HEK293 (cell line): ENCODE data around the gene ERCC1.

Source experiments
- HOXA7 ChIP-seq: sonication (generic); formaldehyde crosslinking; IDR thresholded peaks from 2 replicates; pipeline ENCODE4 v1.8.1; 2022; ENCODE audit warnings: missing genetic modification reagents, borderline replicate concordance
- IKZF3 ChIP-seq: fragments of 450-650 bp; IDR thresholded peaks from 2 replicates; pipeline ENCODE4 v1.5.0; 2018; ENCODE audit warnings: missing biosample characterization, mild to moderate bottlenecking, missing genetic modification characterization, moderate library complexity
- KLF1 ChIP-seq: fragments of 450-650 bp; formaldehyde crosslinking; IDR thresholded peaks from 2 replicates; pipeline ENCODE4 v1.5.1; 2016; ENCODE audit warnings: missing biosample characterization, missing genetic modification characterization
- KLF16 ChIP-seq: fragments of 450-650 bp; formaldehyde crosslinking; IDR thresholded peaks from 2 replicates; pipeline ENCODE4 v1.5.1; 2017; ENCODE audit warnings: missing biosample characterization, missing genetic modification characterization
- KLF9 ChIP-seq: fragments of 450-650 bp; formaldehyde crosslinking; IDR thresholded peaks from 2 replicates; pipeline ENCODE4 v1.5.1; 2016; ENCODE audit warnings: missing biosample characterization, missing genetic modification characterization, low read depth
- MYNN ChIP-seq: fragments of 450-650 bp; formaldehyde crosslinking; IDR thresholded peaks from 2 replicates; pipeline ENCODE4 v1.5.1; 2016; ENCODE audit warnings: missing biosample characterization, missing genetic modification characterization, borderline replicate concordance
- SP2 ChIP-seq: fragments of 450-650 bp; formaldehyde crosslinking; IDR thresholded peaks from 2 replicates; pipeline ENCODE4 v1.5.1; 2016; ENCODE audit warnings: missing biosample characterization, missing genetic modification characterization
- ZBTB17 ChIP-seq: fragments of 450-650 bp; formaldehyde crosslinking; IDR thresholded peaks from 2 replicates; pipeline ENCODE4 v1.5.1; 2016; ENCODE audit warnings: missing biosample characterization, missing genetic modification characterization
- ZBTB21 ChIP-seq: fragments of 450-650 bp; formaldehyde crosslinking; IDR thresholded peaks from 2 replicates; pipeline ENCODE4 v1.5.1; 2017; ENCODE audit warnings: missing biosample characterization, missing genetic modification characterization
- ZBTB48 ChIP-seq: fragments of 450-650 bp; formaldehyde crosslinking; IDR thresholded peaks from 2 replicates; pipeline ENCODE4 v1.5.1; 2016; ENCODE audit warnings: missing biosample characterization, missing genetic modification characterization
- ZFHX2 ChIP-seq: fragments of 450-650 bp; formaldehyde crosslinking; conservative IDR thresholded peaks from 2 replicates; pipeline ENCODE4 v1.5.1; 2016; ENCODE audit warnings: missing biosample characterization, missing genetic modification characterization
- ZNF146 ChIP-seq: fragments of 450-650 bp; formaldehyde crosslinking; IDR thresholded peaks from 2 replicates; pipeline ENCODE4 v1.5.1; 2016; ENCODE audit warnings: missing biosample characterization, missing genetic modification characterization
- ZNF155 ChIP-seq: fragments of 450-650 bp; formaldehyde crosslinking; IDR thresholded peaks from 2 replicates; pipeline ENCODE4 v1.5.1; 2016; ENCODE audit warnings: missing biosample characterization, missing genetic modification characterization
- ZNF214 ChIP-seq: fragments of 450-650 bp; formaldehyde crosslinking; IDR thresholded peaks from 2 replicates; pipeline ENCODE4 v1.5.1; 2017; ENCODE audit warnings: missing biosample characterization, mild to moderate bottlenecking, missing genetic modification characterization, borderline replicate concordance
- ZNF248 ChIP-seq: fragments of 450-650 bp; formaldehyde crosslinking; IDR thresholded peaks from 2 replicates; pipeline ENCODE4 v1.5.1; 2017; ENCODE audit warnings: missing biosample characterization, missing genetic modification characterization
- ZNF335 ChIP-seq: fragments of 450-650 bp; formaldehyde crosslinking; conservative IDR thresholded peaks from 2 replicates; pipeline ENCODE4 v1.5.1; 2016; ENCODE audit warnings: missing biosample characterization, missing genetic modification characterization
- ZNF423 ChIP-seq: fragments of 450-650 bp; formaldehyde crosslinking; IDR thresholded peaks from 2 replicates; pipeline ENCODE4 v1.5.1; 2016; ENCODE audit warnings: missing biosample characterization, missing genetic modification characterization
- ZNF792 ChIP-seq: fragments of 450-650 bp; formaldehyde crosslinking; IDR thresholded peaks from 2 replicates; pipeline ENCODE4 v1.5.1; 2016; ENCODE audit warnings: missing biosample characterization, missing genetic modification characterization
- ZNF843 ChIP-seq: fragments of 450-650 bp; formaldehyde crosslinking; IDR thresholded peaks from 2 replicates; pipeline ENCODE4 v1.5.1; 2016; ENCODE audit warnings: missing biosample characterization, missing genetic modification characterization
- TF ChIP-seq, protein P1 (sequence below): fragments of 450-650 bp; formaldehyde crosslinking; IDR thresholded peaks from 2 replicates; pipeline ENCODE4 v1.5.1; 2016; ENCODE audit warnings: missing biosample characterization, missing genetic modification characterization
- TF ChIP-seq, protein P2 (sequence below): fragments of 450-650 bp; formaldehyde crosslinking; optimal IDR thresholded peaks from 2 replicates; pipeline ENCODE3; 2016; ENCODE audit warnings: missing biosample characterization, mild to moderate bottlenecking, missing genetic modification characterization
- TF ChIP-seq, protein P3 (sequence below): fragments of 450-650 bp; formaldehyde crosslinking; IDR thresholded peaks from 2 replicates; pipeline ENCODE4 v1.5.1; 2017; ENCODE audit warnings: missing biosample characterization, missing genetic modification characterization
- TF ChIP-seq, protein P4 (sequence below): fragments of 450-650 bp; formaldehyde crosslinking; IDR thresholded peaks from 2 replicates; pipeline ENCODE4 v1.5.1; 2016; ENCODE audit warnings: missing biosample characterization, missing genetic modification characterization
- TF ChIP-seq, protein P5 (sequence below): fragments of 450-650 bp; formaldehyde crosslinking; IDR thresholded peaks from 2 replicates; pipeline ENCODE4 v1.5.1; 2016; ENCODE audit warnings: missing biosample characterization, missing genetic modification characterization
- TF ChIP-seq, protein P6 (sequence below): fragments of 450-650 bp; formaldehyde crosslinking; conservative IDR thresholded peaks from 2 replicates; pipeline ENCODE4 v1.5.1; 2016; ENCODE audit warnings: low read depth, missing biosample characterization, missing genetic modification characterization
- TF ChIP-seq, protein P7 (sequence below): fragments of 450-650 bp; formaldehyde crosslinking; IDR thresholded peaks from 2 replicates; pipeline ENCODE4 v1.5.1; 2016; ENCODE audit warnings: missing biosample characterization, missing genetic modification characterization

The ERCC1 gene

DNA sequence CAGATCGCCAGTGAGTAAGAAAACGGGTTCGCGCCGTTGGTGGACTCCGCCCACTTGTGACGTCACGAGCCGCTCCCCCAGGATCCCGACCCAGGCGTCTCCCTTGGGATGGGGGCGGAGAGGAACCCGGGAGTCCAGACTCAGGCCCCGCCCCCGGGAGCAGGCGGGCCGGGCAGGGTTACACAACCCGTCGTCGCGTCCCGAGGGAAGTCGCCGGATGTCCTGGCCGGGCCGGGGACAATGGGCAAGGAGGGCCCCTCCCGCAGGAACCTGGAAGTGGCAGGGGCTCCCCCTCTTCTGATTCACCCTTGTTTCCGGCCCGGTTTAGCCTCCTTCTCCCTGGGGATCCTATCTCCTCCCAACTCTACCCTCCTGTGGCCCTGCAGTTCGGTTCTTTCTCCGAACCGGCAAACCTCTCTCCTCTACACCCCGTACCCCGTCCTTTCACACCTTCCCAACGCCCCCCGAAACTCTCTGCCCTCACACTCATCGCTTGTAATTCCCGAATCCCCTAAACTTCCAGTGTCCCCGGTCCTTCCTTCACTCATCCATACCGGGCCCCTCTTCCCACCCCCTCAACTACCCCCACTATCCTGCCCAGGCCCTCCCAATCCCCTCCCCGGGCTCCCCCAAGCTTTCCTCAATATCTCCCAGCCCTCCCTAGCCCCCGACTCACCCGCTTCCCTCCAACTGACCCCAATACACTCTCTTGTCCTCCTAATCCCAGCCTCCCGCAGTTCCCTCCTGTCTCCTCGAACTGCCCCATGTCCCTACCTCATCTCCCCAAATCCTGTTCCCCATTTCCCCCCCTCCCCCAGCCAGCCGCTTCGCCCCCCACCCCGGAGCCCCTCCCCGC lies 20.0 kb upstream of the ERCC1 start (continued):
- peak; percentile 96 for TF ChIP-seq ZBTB21
- TF ChIP-seq MYNN (tag by site-specific recombination) = no peak
- no peak for TF ChIP-seq ZNF146
- TF ChIP-seq, protein P1, sequence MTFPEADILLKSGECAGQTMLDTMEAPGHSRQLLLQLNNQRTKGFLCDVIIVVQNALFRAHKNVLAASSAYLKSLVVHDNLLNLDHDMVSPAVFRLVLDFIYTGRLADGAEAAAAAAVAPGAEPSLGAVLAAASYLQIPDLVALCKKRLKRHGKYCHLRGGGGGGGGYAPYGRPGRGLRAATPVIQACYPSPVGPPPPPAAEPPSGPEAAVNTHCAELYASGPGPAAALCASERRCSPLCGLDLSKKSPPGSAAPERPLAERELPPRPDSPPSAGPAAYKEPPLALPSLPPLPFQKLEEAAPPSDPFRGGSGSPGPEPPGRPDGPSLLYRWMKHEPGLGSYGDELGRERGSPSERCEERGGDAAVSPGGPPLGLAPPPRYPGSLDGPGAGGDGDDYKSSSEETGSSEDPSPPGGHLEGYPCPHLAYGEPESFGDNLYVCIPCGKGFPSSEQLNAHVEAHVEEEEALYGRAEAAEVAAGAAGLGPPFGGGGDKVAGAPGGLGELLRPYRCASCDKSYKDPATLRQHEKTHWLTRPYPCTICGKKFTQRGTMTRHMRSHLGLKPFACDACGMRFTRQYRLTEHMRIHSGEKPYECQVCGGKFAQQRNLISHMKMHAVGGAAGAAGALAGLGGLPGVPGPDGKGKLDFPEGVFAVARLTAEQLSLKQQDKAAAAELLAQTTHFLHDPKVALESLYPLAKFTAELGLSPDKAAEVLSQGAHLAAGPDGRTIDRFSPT (tag by site-specific recombination) = peak; percentile 71; the same call in 1 of the 2 replicates
- TF ChIP-seq ZNF843 (tag by site-specific recombination) = no peak
- no peak for TF ChIP-seq HOXA7 (CRISPR knock-in tag)
- no peak for TF ChIP-seq ZNF214 (tag by site-specific recombination)
- TF ChIP-seq, protein P2, sequence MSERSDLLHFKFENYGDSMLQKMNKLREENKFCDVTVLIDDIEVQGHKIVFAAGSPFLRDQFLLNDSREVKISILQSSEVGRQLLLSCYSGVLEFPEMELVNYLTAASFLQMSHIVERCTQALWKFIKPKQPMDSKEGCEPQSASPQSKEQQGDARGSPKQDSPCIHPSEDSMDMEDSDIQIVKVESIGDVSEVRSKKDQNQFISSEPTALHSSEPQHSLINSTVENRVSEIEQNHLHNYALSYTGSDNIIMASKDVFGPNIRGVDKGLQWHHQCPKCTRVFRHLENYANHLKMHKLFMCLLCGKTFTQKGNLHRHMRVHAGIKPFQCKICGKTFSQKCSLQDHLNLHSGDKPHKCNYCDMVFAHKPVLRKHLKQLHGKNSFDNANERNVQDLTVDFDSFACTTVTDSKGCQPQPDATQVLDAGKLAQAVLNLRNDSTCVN (tag by site-specific recombination) = peak; percentile 40
- TF ChIP-seq ZNF248 (tag by site-specific recombination) = 0 out of 2 replicates have a peak, but pooled peaks have one; percentile 40
- TF ChIP-seq, protein P3, sequence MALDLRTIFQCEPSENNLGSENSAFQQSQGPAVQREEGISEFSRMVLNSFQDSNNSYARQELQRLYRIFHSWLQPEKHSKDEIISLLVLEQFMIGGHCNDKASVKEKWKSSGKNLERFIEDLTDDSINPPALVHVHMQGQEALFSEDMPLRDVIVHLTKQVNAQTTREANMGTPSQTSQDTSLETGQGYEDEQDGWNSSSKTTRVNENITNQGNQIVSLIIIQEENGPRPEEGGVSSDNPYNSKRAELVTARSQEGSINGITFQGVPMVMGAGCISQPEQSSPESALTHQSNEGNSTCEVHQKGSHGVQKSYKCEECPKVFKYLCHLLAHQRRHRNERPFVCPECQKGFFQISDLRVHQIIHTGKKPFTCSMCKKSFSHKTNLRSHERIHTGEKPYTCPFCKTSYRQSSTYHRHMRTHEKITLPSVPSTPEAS (tag by site-specific recombination) = no peak
- TF ChIP-seq ZNF335 (tag by site-specific recombination) = peak; percentile 79
- TF ChIP-seq ZNF423 (tag by site-specific recombination) = peak; percentile 95
- TF ChIP-seq ZNF792 (tag by site-specific recombination) = peak; percentile 33; the same call in 1 of the 2 replicates
- TF ChIP-seq IKZF3 = peak; percentile 100
- peak; percentile 87 for TF ChIP-seq SP2 (tag by site-specific recombination)
- TF ChIP-seq ZNF155 (tag by site-specific recombination) = no peak
- peak; percentile 75; the same call in 1 of the 2 replicates for TF ChIP-seq ZBTB48 (tag by site-specific recombination)
- TF ChIP-seq, protein P4, sequence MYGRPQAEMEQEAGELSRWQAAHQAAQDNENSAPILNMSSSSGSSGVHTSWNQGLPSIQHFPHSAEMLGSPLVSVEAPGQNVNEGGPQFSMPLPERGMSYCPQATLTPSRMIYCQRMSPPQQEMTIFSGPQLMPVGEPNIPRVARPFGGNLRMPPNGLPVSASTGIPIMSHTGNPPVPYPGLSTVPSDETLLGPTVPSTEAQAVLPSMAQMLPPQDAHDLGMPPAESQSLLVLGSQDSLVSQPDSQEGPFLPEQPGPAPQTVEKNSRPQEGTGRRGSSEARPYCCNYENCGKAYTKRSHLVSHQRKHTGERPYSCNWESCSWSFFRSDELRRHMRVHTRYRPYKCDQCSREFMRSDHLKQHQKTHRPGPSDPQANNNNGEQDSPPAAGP (tag by site-specific recombination) = peak; percentile 58
- TF ChIP-seq KLF16 = peak; percentile 73
- TF ChIP-seq ZBTB17 = peak; percentile 14
- peak; percentile 50; the same call in 1 of the 2 replicates for TF ChIP-seq ZFHX2
- peak; percentile 81 for TF ChIP-seq KLF9 (tag by site-specific recombination)
- TF ChIP-seq, protein P5, sequence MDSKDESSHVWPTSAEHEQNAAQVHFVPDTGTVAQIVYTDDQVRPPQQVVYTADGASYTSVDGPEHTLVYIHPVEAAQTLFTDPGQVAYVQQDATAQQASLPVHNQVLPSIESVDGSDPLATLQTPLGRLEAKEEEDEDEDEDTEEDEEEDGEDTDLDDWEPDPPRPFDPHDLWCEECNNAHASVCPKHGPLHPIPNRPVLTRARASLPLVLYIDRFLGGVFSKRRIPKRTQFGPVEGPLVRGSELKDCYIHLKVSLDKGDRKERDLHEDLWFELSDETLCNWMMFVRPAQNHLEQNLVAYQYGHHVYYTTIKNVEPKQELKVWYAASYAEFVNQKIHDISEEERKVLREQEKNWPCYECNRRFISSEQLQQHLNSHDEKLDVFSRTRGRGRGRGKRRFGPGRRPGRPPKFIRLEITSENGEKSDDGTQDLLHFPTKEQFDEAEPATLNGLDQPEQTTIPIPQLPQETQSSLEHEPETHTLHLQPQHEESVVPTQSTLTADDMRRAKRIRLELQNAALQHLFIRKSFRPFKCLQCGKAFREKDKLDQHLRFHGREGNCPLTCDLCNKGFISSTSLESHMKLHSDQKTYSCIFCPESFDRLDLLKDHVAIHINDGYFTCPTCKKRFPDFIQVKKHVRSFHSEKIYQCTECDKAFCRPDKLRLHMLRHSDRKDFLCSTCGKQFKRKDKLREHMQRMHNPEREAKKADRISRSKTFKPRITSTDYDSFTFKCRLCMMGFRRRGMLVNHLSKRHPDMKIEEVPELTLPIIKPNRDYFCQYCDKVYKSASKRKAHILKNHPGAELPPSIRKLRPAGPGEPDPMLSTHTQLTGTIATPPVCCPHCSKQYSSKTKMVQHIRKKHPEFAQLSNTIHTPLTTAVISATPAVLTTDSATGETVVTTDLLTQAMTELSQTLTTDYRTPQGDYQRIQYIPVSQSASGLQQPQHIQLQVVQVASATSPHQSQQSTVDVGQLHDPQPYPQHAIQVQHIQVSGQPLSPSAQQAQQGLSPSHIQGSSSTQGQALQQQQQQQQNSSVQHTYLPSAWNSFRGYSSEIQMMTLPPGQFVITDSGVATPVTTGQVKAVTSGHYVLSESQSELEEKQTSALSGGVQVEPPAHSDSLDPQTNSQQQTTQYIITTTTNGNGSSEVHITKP (tag by site-specific recombination) = peak; percentile 96
- TF ChIP-seq, protein P6, sequence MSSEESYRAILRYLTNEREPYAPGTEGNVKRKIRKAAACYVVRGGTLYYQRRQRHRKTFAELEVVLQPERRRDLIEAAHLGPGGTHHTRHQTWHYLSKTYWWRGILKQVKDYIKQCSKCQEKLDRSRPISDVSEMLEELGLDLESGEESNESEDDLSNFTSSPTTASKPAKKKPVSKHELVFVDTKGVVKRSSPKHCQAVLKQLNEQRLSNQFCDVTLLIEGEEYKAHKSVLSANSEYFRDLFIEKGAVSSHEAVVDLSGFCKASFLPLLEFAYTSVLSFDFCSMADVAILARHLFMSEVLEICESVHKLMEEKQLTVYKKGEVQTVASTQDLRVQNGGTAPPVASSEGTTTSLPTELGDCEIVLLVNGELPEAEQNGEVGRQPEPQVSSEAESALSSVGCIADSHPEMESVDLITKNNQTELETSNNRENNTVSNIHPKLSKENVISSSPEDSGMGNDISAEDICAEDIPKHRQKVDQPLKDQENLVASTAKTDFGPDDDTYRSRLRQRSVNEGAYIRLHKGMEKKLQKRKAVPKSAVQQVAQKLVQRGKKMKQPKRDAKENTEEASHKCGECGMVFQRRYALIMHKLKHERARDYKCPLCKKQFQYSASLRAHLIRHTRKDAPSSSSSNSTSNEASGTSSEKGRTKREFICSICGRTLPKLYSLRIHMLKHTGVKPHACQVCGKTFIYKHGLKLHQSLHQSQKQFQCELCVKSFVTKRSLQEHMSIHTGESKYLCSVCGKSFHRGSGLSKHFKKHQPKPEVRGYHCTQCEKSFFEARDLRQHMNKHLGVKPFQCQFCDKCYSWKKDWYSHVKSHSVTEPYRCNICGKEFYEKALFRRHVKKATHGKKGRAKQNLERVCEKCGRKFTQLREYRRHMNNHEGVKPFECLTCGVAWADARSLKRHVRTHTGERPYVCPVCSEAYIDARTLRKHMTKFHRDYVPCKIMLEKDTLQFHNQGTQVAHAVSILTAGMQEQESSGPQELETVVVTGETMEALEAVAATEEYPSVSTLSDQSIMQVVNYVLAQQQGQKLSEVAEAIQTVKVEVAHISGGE (tag by site-specific recombination) = peak; percentile 81
- peak; percentile 83 for TF ChIP-seq KLF1 (tag by site-specific recombination)
- TF ChIP-seq, protein P7, sequence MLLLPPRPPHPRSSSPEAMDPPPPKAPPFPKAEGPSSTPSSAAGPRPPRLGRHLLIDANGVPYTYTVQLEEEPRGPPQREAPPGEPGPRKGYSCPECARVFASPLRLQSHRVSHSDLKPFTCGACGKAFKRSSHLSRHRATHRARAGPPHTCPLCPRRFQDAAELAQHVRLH (tag by site-specific recombination) = no peak
